IMR-90 (cell line): ENCODE data around the gene CENPX. TPM values are rescaled to one million over a fixed set of nuclear protein-coding genes. Genes with fewer than 3 reads are reported as not detected.

Source experiments
- ATAC-seq: fragments of 200-7000 bp; cut with Tn5 transposase; 2 replicates; pipeline ENCODE4 v1.9.1; 2020; ENCODE audit warnings: low read depth, mild to moderate bottlenecking, moderate library complexity
- BruUV-seq: library from RNA; stranded (reverse); fragments of 400-500 nt; replicated peaks from 2 replicates; lab custom pipeline; 2021; lab: Mats Ljungman, UMichigan
- CTCF ChIA-PET: fragments of 300-600 bp; formaldehyde crosslinking; extraction: SDS; loops from one replicate; lab custom pipeline; 2021; ENCODE audit warnings: antibody characterized with exemption; lab: Yijun Ruan, JAX
- POLR2A ChIA-PET: fragments of 300-600 bp; sonication (Branson Sonifier 250); formaldehyde crosslinking; loops from one replicate; lab custom pipeline; 2022; ENCODE audit warnings: antibody characterized with exemption; ENCODE audit not compliant: unreplicated experiment; lab: Charles Lee
- DNase-seq: peaks from one replicate; pipeline ENCODE4 v3.0.0; 2013
- H2AFZ ChIP-seq: replicated peaks from 2 replicates; pipeline ENCODE3; 2013; ENCODE audit warnings: low read length, mild to moderate bottlenecking; ENCODE audit not compliant: poor library complexity
- H2AK5ac ChIP-seq: 2 replicates; pipeline ENCODE4 v1.6.1; 2013; ENCODE audit warnings: low read depth, low read length, inconsistent platforms
- H2AK9ac ChIP-seq: replicated peaks from 2 replicates; pipeline ENCODE3; 2013; ENCODE audit warnings: mild to moderate bottlenecking, low read depth, low read length, moderate library complexity; ENCODE audit not compliant: poor library complexity
- H2BK120ac ChIP-seq: 2 replicates; pipeline ENCODE4 v1.6.1; 2013; ENCODE audit warnings: low read depth, low read length, inconsistent platforms
- H2BK15ac ChIP-seq: 3 replicates; pipeline ENCODE4 v1.6.1; 2013; ENCODE audit warnings: low read depth, low read length, inconsistent platforms
- H2BK20ac ChIP-seq: 2 replicates; pipeline ENCODE4 v1.6.1; 2013; ENCODE audit warnings: low read depth, mild to moderate bottlenecking, inconsistent platforms, low read length, moderate library complexity
- H2BK5ac ChIP-seq: 2 replicates; pipeline ENCODE4 v1.6.1; 2013; ENCODE audit warnings: mild to moderate bottlenecking, low read depth, low read length, inconsistent platforms; ENCODE audit not compliant: poor library complexity, severe bottlenecking
- H3K14ac ChIP-seq: replicated peaks from 2 replicates; pipeline ENCODE4 v1.6.1; 2013; ENCODE audit warnings: low read depth, low read length, inconsistent platforms
- H3K18ac ChIP-seq: 2 replicates; pipeline ENCODE4 v1.6.1; 2013; ENCODE audit warnings: low read depth, low read length, control low read depth
- H3K23ac ChIP-seq: 2 replicates; pipeline ENCODE4 v1.6.1; 2013; ENCODE audit warnings: low read depth, low read length, inconsistent platforms
- H3K27ac ChIP-seq: 2 replicates; pipeline ENCODE4 v1.5.1; 2013; ENCODE audit warnings: mild to moderate bottlenecking, control low read depth, low read length; ENCODE audit not compliant: insufficient read depth
- H3K27me3 ChIP-seq: 2 replicates; pipeline ENCODE4 v1.6.1; 2013; ENCODE audit warnings: low read length; ENCODE audit not compliant: control insufficient read depth, insufficient read depth
- H3K36me3 ChIP-seq: 2 replicates; pipeline ENCODE4 v1.6.1; 2013; ENCODE audit warnings: low read length, mixed read lengths; ENCODE audit not compliant: control insufficient read depth, insufficient read depth
- H3K4ac ChIP-seq: 2 replicates; pipeline ENCODE4 v1.6.1; 2013; ENCODE audit warnings: low read depth, low read length, inconsistent platforms
- H3K4me1 ChIP-seq: 2 replicates; pipeline ENCODE4 v1.6.1; 2013; ENCODE audit warnings: low read length, mixed read lengths; ENCODE audit not compliant: control insufficient read depth, insufficient read depth
- H3K4me2 ChIP-seq: 2 replicates; pipeline ENCODE4 v1.6.1; 2013; ENCODE audit warnings: low read depth, mild to moderate bottlenecking, control low read depth, low read length, moderate library complexity
- H3K4me3 ChIP-seq: 2 replicates; pipeline ENCODE4 v1.5.1; 2013; ENCODE audit warnings: low read depth, mild to moderate bottlenecking, control low read depth, low read length, moderate library complexity; ENCODE audit not compliant: insufficient read depth
- H3K56ac ChIP-seq: 2 replicates; pipeline ENCODE4 v1.6.1; 2013; ENCODE audit warnings: low read length, inconsistent platforms; ENCODE audit not compliant: insufficient read depth; ENCODE audit errors: extremely low read depth
- H3K79me1 ChIP-seq, 2 experiments: 2 replicates each; pipeline ENCODE4 v1.6.1; 2013; ENCODE audit warnings: low read length in 2 of 2, inconsistent platforms in 1 of 2, low read depth in 1 of 2
- H3K9ac ChIP-seq: 2 replicates; pipeline ENCODE4 v1.6.1; 2013; ENCODE audit warnings: low read depth, low read length, control low read depth
- H3K9me1 ChIP-seq: 2 replicates; pipeline ENCODE4 v1.6.1; 2013; ENCODE audit warnings: low read length, inconsistent platforms; ENCODE audit not compliant: insufficient read depth
- H3K9me3 ChIP-seq: 2 replicates; pipeline ENCODE4 v1.6.1; 2013; ENCODE audit warnings: low read length; ENCODE audit not compliant: control insufficient read depth, insufficient read depth
- H4K20me1 ChIP-seq: 2 replicates; pipeline ENCODE4 v1.6.1; 2013; ENCODE audit warnings: low read length, inconsistent platforms; ENCODE audit not compliant: insufficient read depth
- H4K5ac ChIP-seq: 2 replicates; pipeline ENCODE4 v1.6.1; 2013; ENCODE audit warnings: mild to moderate bottlenecking, low read depth, low read length, control low read depth
- H4K8ac ChIP-seq, 2 experiments: 2 replicates each; pipeline ENCODE4 v1.6.1; 2013; ENCODE audit warnings: low read depth in 2 of 2, low read length in 2 of 2, control low read depth in 1 of 2, inconsistent platforms in 1 of 2
- H4K91ac ChIP-seq: 2 replicates; pipeline ENCODE4 v1.6.1; 2013; ENCODE audit warnings: low read depth, low read length, inconsistent platforms; ENCODE audit not compliant: insufficient read depth
- BHLHE40 ChIP-seq: fragments of 150-350 bp; IDR thresholded peaks from 2 replicates; pipeline ENCODE4 v1.6.1; 2016; ENCODE audit warnings: mild to moderate bottlenecking, low read depth, low read length
- CEBPB ChIP-seq: IDR thresholded peaks from 2 replicates; pipeline ENCODE4 v1.6.1; 2012; ENCODE audit warnings: low read depth, low read length, improper control_type of control experiment
- CHD1 ChIP-seq: IDR thresholded peaks from 2 replicates; pipeline ENCODE4 v1.6.1; 2012; ENCODE audit warnings: low read depth, low read length, improper control_type of control experiment
- MAZ ChIP-seq: IDR thresholded peaks from 2 replicates; pipeline ENCODE4 v1.6.1; 2012; ENCODE audit warnings: low read depth, mild to moderate bottlenecking, low read length, improper control_type of control experiment, moderate library complexity, borderline replicate concordance
- RCOR1 ChIP-seq: IDR thresholded peaks from 2 replicates; pipeline ENCODE4 v1.6.1; 2012; ENCODE audit warnings: mild to moderate bottlenecking, low read length, improper control_type of control experiment; ENCODE audit not compliant: insufficient replicate concordance
- WGBS, 2 experiments: methylation state at CpG; one replicate each; pipeline versions ENCODE4 v1.1.5 to v1.1.7; 2013; ENCODE audit warnings: missing lambda C conversion rate in 2 of 2; ENCODE audit not compliant: insufficient read length in 1 of 2; ENCODE audit errors: extremely low coverage in 2 of 2; 5-methylcytosine and 5-hydroxymethylcytosine counted together
- dilution Hi-C: fragments of 300-500 bp; cut with HindIII; formaldehyde crosslinking; loops from one replicate; pipeline ENCODE4 v1.14.3; 2018; ENCODE audit warnings: low sequenced_read_pairs; ENCODE audit not compliant: unreplicated experiment
- in situ Hi-C: fragments of 300-500 bp; cut with MboI; formaldehyde crosslinking; loops from 3 replicates; pipeline ENCODE4 v1.14.3; 2019; ENCODE audit warnings: low sequenced_read_pairs, inconsistent platforms, mixed read lengths
- intact Hi-C: fragments of 100-400 bp; cut with micrococcal nuclease; formaldehyde crosslinking; loops from 2 replicates; pipeline ENCODE4 v1.10.0; 2022
- polyA plus RNA-seq, 3 experiments: library from polyadenylated mRNA; depleted of rRNA; stranded (reverse); fragments of >200 nt; gene quantifications; 2 replicates each; pipeline ENCODE4 v1.2.3, GENCODE V29; 2012; ENCODE audit warnings: low replicate concordance in 1 of 3
- total RNA-seq: library from RNA; depleted of rRNA; stranded (reverse); fragments of >200 nt; gene quantifications from 2 replicates; pipeline ENCODE4 v1.2.3, GENCODE V29; 2012

CENPX gene
- total and polyA plus RNA-seq, 2 of the 4 experiments (the other 2 are of a cell fraction) = 44.8 to 86.8 TPM

DNA sequence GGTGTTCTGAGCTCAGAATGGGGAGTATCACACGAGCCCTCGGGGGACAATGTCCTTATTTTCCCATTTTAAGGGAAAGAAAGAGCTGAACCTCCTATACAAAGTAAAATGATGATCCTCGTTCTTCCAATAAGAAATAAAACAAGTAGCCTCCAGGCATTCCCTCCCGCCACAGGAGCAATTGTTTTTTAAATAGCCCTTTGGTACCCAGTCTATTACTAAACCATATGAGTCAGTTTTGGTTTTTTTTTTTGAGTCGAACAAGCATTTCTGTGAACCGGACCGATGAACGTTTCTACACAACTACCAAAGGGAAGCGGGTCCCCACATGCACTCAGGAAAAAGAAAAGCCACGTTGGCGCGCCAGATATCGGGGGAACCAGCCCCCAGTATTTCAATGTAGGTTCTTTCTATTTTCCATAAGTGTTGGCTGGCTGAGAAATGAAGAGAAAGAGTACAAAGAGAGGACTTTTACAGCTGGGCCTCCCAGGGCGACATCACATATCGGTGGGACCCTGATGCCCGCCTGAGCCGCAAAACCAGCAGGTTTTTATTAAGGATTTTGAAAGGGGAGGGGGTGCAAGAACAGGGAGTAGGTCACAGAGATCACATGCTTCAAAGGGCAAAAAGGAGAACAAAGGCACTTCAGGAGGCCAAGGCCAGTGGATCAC is 18.6 kb upstream of the CENPX start:
- dilution Hi-C loops = no loop called here
- BruUV-seq = no TSS peak

More for the DNA sequence above, 18.6 kb upstream of the CENPX start:
- in situ Hi-C loops = no loop called here
- Histone ChIP-seq H3K9ac (no peak overlapping the region), H2AK9ac (no peak overlapping the region), H2BK20ac (no peak overlapping the region), H3K9me3 (no peaks in the 10 kb centered on the region), H4K5ac (no peak overlapping the region), H3K23ac (no peak overlapping the region), H3K27ac (no peak overlapping the region), H3K36me3 (no peaks in the 10 kb centered on the region), H3K79me1 (peaks cover 7% of the 10 kb centered on the region in 2 experiments; a peak in 3 of 4 replicates), H3K56ac (no peak overlapping the region), H3K14ac (no peak overlapping the region), H3K4me1 (peaks cover 4% of the 10 kb centered on the region), H4K91ac (no peak overlapping the region), H4K20me1 (peaks cover 5% of the 10 kb centered on the region), H2BK15ac (no peak overlapping the region), H3K9me1 (peaks cover 11% of the 10 kb centered on the region; the same call in 1 of the 2 replicates), H3K18ac (no peak overlapping the region), H3K4me3 (no peak overlapping the region), H2AK5ac (no peak overlapping the region), H2AFZ (no peak overlapping the region), H4K8ac (no peak overlapping the region), H3K4me2 (no peak overlapping the region), H3K27me3 (no peaks in the 10 kb centered on the region), H3K4ac (no peak overlapping the region), H2BK120ac (no peak overlapping the region), H2BK5ac (no peak overlapping the region)
- ChIA-PET POLR2A (no interaction called here), CTCF (no interaction called here)
- no peak for DNase-seq
- no CpG with 5 or more reads among the region's 17 CpGs for WGBS, 2 experiments
- TF ChIP-seq CHD1 (no peak), RCOR1 (no peak), MAZ (no peak), BHLHE40 (no peak), CEBPB (no peak)
- intact Hi-C loops = no loop called here
- ATAC-seq = no peak
